OCI-LY7 (cell line): Measurements from ENCODE around the gene EID3. TPM values are rescaled to one million over a fixed set of nuclear protein-coding genes. Genes with fewer than 3 reads are reported as not detected.

Source experiments
- BruUV-seq: library from RNA; stranded (reverse); fragments of 400-500 nt; replicated peaks from 2 replicates; lab custom pipeline; 2021; lab: Mats Ljungman, UMichigan
- CTCF ChIA-PET: fragments of 300-600 bp; sonication (Branson Sonifier 250); formaldehyde crosslinking; loops from one replicate; lab custom pipeline; 2022; ENCODE audit warnings: antibody characterized with exemption; ENCODE audit not compliant: unreplicated experiment; lab: Charles Lee
- POLR2A ChIA-PET: fragments of 300-600 bp; sonication (Branson Sonifier 250); formaldehyde crosslinking; loops from one replicate; lab custom pipeline; 2022; ENCODE audit warnings: antibody characterized with exemption; lab: Charles Lee
- DNase-seq: peaks from one replicate; pipeline ENCODE4 v3.0.0-alpha.2; 2015; ENCODE audit warnings: low spot score
- H2AFZ ChIP-seq: fragments of 200-600 bp; sonication (generic), shearing (Covaris generic); 2 replicates; pipeline ENCODE4 v1.6.1; 2014; ENCODE audit warnings: mild to moderate bottlenecking, antibody characterized with exemption, low read length, moderate library complexity
- H3K27ac ChIP-seq: fragments of 200-600 bp; sonication (generic); 2 replicates; pipeline ENCODE4 v1.5.1; 2014; ENCODE audit warnings: mixed run types, low read depth, mild to moderate bottlenecking, moderate library complexity, low read length, inconsistent platforms; ENCODE audit not compliant: poor library complexity, severe bottlenecking
- H3K36me3 ChIP-seq: fragments of 200-600 bp; sonication (generic); 2 replicates; pipeline ENCODE4 v1.6.1; 2014; ENCODE audit warnings: mild to moderate bottlenecking, antibody characterized with exemption, low read length, moderate library complexity, mixed read lengths; ENCODE audit not compliant: insufficient read depth
- H3K4me1 ChIP-seq: fragments of 200-600 bp; sonication (generic); 2 replicates; pipeline ENCODE4 v1.5.1; 2014; ENCODE audit warnings: mild to moderate bottlenecking, low read length; ENCODE audit not compliant: insufficient read depth, poor library complexity, severe bottlenecking
- H3K4me2 ChIP-seq: fragments of 200-600 bp; sonication (generic); 2 replicates; pipeline ENCODE4 v1.6.1; 2014; ENCODE audit warnings: mild to moderate bottlenecking, low read length
- H3K4me3 ChIP-seq: fragments of 200-600 bp; sonication (generic); 2 replicates; pipeline ENCODE4 v1.5.1; 2014; ENCODE audit warnings: mild to moderate bottlenecking, low read depth, low read length; ENCODE audit not compliant: poor library complexity, severe bottlenecking
- H3K79me2 ChIP-seq: fragments of 200-600 bp; sonication (generic); 2 replicates; pipeline ENCODE4 v1.6.1; 2016; ENCODE audit warnings: low read depth, mild to moderate bottlenecking, low read length, moderate library complexity, mixed read lengths; ENCODE audit not compliant: insufficient read depth
- H3K9me2 ChIP-seq: fragments of 200-600 bp; sonication (generic); 2 replicates; pipeline ENCODE4 v1.6.1; 2016; ENCODE audit warnings: mild to moderate bottlenecking, low read length, mixed read lengths; ENCODE audit not compliant: insufficient read depth
- H3K9me3 ChIP-seq: fragments of 200-600 bp; sonication (generic); 2 replicates; pipeline ENCODE4 v1.6.1; 2014; ENCODE audit warnings: mild to moderate bottlenecking, mixed run types, low read length, mixed read lengths
- H4K20me1 ChIP-seq: fragments of 200-600 bp; sonication (generic); 2 replicates; pipeline ENCODE4 v1.6.1; 2014; ENCODE audit warnings: mild to moderate bottlenecking, antibody characterized with exemption, low read length, moderate library complexity, mixed read lengths; ENCODE audit not compliant: insufficient read depth
- CTCF ChIP-seq: fragments of 200-600 bp; sonication (generic); conservative IDR thresholded peaks from 2 replicates; pipeline ENCODE4 v1.5.1; 2014; ENCODE audit warnings: mild to moderate bottlenecking, antibody characterized with exemption, low read length, moderate library complexity, mixed read lengths
- EZH2phosphoT487 ChIP-seq: fragments of 200-600 bp; sonication (generic); IDR thresholded peaks from 2 replicates; pipeline ENCODE4 v1.6.1; 2018; ENCODE audit warnings: low read depth, borderline replicate concordance, mild to moderate bottlenecking, mixed run types, antibody characterized with exemption, low read length, moderate library complexity, mixed read lengths
- intact Hi-C: fragments of 100-400 bp; cut with micrococcal nuclease; formaldehyde crosslinking; loops from one replicate; pipeline ENCODE4 v1.10.0; 2022; ENCODE audit not compliant: unreplicated experiment
- total RNA-seq, 2 experiments: library from RNA; depleted of rRNA in 1 of 2; stranded (reverse); fragments of >200 nt in 1 of 2; shearing (Covaris generic) in 1 of 2; gene quantifications; 2 replicates each; pipeline ENCODE4 v1.2.3, GENCODE V29; 2014 to 2022

EID3 gene
- total RNA-seq, 2 experiments from 2014 or later = 5.1 to 8.2 TPM

DNA sequence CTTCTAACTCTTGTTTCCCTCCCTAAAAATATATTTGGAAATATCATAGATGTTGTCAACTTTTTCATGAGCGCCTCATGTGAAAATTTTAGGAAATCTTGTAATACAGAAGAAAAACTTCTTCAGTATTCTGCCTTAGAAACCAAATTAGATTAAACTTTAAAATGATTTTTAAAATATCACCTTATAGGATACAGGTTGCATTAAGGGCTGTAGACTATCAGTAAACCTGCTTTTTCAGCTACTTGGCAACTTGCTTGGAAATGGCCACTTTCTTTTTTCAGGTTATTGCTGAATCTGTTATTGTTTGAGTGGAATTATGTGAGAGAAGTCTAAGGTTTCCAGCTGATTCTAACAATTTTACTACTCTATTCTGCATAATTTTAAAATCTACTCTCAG lies 9.1 kb downstream of the EID3 start:
- Histone ChIP-seq H3K79me2 (peaks cover 52% of the 10 kb centered on the region), H2AFZ (no peak overlapping the region), H3K4me3 (no peak overlapping the region), H3K27ac (no peak overlapping the region), H3K4me2 (no peak overlapping the region), H3K36me3 (peaks cover 86% of the 10 kb centered on the region), H4K20me1 (no peaks in the 10 kb centered on the region), H3K4me1 (no peaks in the 10 kb centered on the region), H3K9me3 (no peaks in the 10 kb centered on the region), H3K9me2 (no peaks in the 10 kb centered on the region)
- ChIA-PET POLR2A (interaction anchor here (1.3 to 3.3 kb wide), 4 partner anchors 10 to 37 kb away, joined by 4 to 16 read pairs (median 6); partner anchors contain the start of gene EID3), CTCF (interaction anchor here (0.6 kb wide), 1 partner anchor 21 kb away, joined by 3 read pairs; no protein-coding TSS in a partner anchor)
- DNase-seq = no peak
- intact Hi-C loops = no loop called here
- BruUV-seq = no TSS peak
- TF ChIP-seq EZH2phosphoT487 (no peak), CTCF (no peak)

DNA sequence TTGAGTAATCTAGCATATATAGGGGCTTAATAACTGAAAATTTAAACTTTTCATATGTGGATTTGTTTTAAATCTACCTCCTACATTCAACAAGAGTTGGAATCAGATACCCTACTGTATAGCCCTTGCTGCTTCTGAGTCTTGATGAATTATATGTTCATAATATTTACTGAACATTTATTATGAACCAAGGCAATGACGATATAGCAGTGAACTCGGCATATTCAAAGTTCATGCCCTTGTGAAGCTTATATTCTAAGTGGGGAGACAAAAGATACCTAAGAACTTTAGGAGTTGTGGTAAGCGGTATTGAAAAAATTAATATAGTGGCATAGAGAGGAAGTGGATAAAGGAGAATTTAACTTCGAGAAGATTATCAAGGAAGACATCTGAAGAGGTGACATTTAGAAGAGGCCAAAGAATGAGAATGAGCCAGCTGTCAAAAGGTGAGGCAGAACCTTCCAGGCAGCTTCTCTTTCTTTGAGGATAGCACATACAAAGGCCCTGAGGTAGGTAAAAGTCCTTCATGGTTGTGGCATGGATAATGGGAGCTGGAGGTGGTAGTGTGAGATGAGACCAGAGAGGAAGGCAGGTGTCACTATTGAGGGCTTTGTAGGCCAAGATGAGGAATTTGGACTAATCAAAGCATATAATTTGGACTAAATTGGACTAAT lies 10.2 kb downstream of the EID3 start:
- TSS peak; percentile 26 for BruUV-seq
- no peak overlapping the region for H2AFZ ChIP-seq
- H3K4me1 ChIP-seq = no peaks in the 10 kb centered on the region
- ChIA-PET POLR2A (interaction anchor here (0.6 to 3.3 kb wide), 5 partner anchors 9 to 38 kb away, joined by 3 to 16 read pairs (median 4); partner anchors contain the start of gene EID3), CTCF (no interaction called here)
- H3K36me3 ChIP-seq = peaks cover 95% of the 10 kb centered on the region
- peaks cover 43% of the 10 kb centered on the region for H3K79me2 ChIP-seq
- no peak overlapping the region for H3K27ac ChIP-seq
- no peaks in the 10 kb centered on the region for H3K9me3 ChIP-seq
- DNase-seq = no peak
- no peak overlapping the region for H3K4me3 ChIP-seq
- no peaks in the 10 kb centered on the region for H4K20me1 ChIP-seq
- H3K9me2 ChIP-seq = no peaks in the 10 kb centered on the region
- TF ChIP-seq CTCF (no peak), EZH2phosphoT487 (no peak)
- intact Hi-C loops = no loop called here
- no peak overlapping the region for H3K4me2 ChIP-seq

- H3K4me3 ChIP-seq = no peak overlapping the region
- TF ChIP-seq EZH2phosphoT487 (no peak), CTCF (no peak)
- H3K27ac ChIP-seq = no peak overlapping the region
- H3K4me2 ChIP-seq = no peak overlapping the region
- ChIA-PET CTCF (no interaction called here), POLR2A (interaction anchor here (0.6 to 3.3 kb wide), 4 partner anchors 8 to 519 kb away, joined by 3 to 16 read pairs (median 3); no protein-coding TSS in a partner anchor)
- BruUV-seq = no TSS peak
- intact Hi-C loops = no loop called here
- peaks cover 38% of the 10 kb centered on the region for H3K79me2 ChIP-seq
- peaks cover 96% of the 10 kb centered on the region for H3K36me3 ChIP-seq
- H2AFZ ChIP-seq = no peak overlapping the region
- H4K20me1 ChIP-seq = no peaks in the 10 kb centered on the region
- no peak for DNase-seq
- no peaks in the 10 kb centered on the region for H3K4me1 ChIP-seq
- H3K9me3 ChIP-seq = no peaks in the 10 kb centered on the region
- H3K9me2 ChIP-seq = no peaks in the 10 kb centered on the region
Observed at GRCh38 chr12:104314242-104314614, 10.7 kb downstream of the EID3 start.
